Loucy (cell line): ENCODE data around the gene PHTF1.

Source experiments
- H2AFZ ChIP-seq: fragments of 200-600 bp; sonication (generic); 2 replicates; pipeline ENCODE4 v1.6.0; 2016; ENCODE audit warnings: antibody characterized with exemption, mild to moderate bottlenecking, low read length, moderate library complexity
- H3F3A ChIP-seq: fragments of 200-600 bp; 2 replicates; pipeline ENCODE4 v1.6.0; 2016; ENCODE audit warnings: antibody characterized with exemption, low read depth, mild to moderate bottlenecking
- H3K27me3 ChIP-seq: fragments of 200-600 bp; sonication (generic); 2 replicates; pipeline ENCODE4 v1.6.1; 2014; ENCODE audit warnings: low read length, mild to moderate bottlenecking; ENCODE audit not compliant: insufficient read depth, poor library complexity, severe bottlenecking
- H3K36me3 ChIP-seq: fragments of 200-600 bp; sonication (generic); 2 replicates; pipeline ENCODE4 v1.6.1; 2016; ENCODE audit warnings: low read length; ENCODE audit not compliant: insufficient read depth
- H3K4me1 ChIP-seq: fragments of 200-600 bp; sonication (generic); 2 replicates; pipeline ENCODE4 v1.5.1; 2014; ENCODE audit warnings: low read length, mild to moderate bottlenecking; ENCODE audit not compliant: insufficient read depth, poor library complexity, severe bottlenecking
- H3K4me2 ChIP-seq: fragments of 200-600 bp; sonication (generic); 2 replicates; pipeline ENCODE4 v1.6.0; 2014; ENCODE audit warnings: antibody characterized with exemption, low read length, low read depth, mild to moderate bottlenecking; ENCODE audit not compliant: poor library complexity, severe bottlenecking
- H3K4me3 ChIP-seq: fragments of 200-600 bp; sonication (generic); 2 replicates; pipeline ENCODE4 v1.5.1; 2014; ENCODE audit warnings: low read length, mild to moderate bottlenecking, mixed read lengths; ENCODE audit not compliant: poor library complexity, severe bottlenecking
- H3K79me2 ChIP-seq: fragments of 200-600 bp; sonication (generic); 2 replicates; pipeline ENCODE4 v1.6.1; 2014; ENCODE audit warnings: low read length; ENCODE audit not compliant: insufficient read depth
- H3K9ac ChIP-seq: fragments of 200-600 bp; sonication (generic); 2 replicates; pipeline ENCODE4 v1.6.0; 2014; ENCODE audit warnings: mild to moderate bottlenecking, low read depth, low read length, moderate library complexity; ENCODE audit not compliant: poor library complexity, severe bottlenecking
- H3K9me2 ChIP-seq: fragments of 200-600 bp; sonication (generic); replicated peaks from 2 replicates; pipeline ENCODE4 v1.6.1; 2016; ENCODE audit warnings: low read depth, low read length, mixed read lengths
- H3K9me3 ChIP-seq: fragments of 200-600 bp; sonication (generic); 2 replicates; pipeline ENCODE4 v1.6.1; 2014; ENCODE audit warnings: mild to moderate bottlenecking, antibody characterized with exemption, low read length, low read depth; ENCODE audit not compliant: insufficient read depth
- H4K20me1 ChIP-seq: fragments of 200-600 bp; sonication (generic); 2 replicates; pipeline ENCODE4 v1.6.0; 2014; ENCODE audit warnings: antibody characterized with exemption, low read length, mild to moderate bottlenecking; ENCODE audit not compliant: insufficient read depth, poor library complexity, severe bottlenecking
- EZH2phosphoT487 ChIP-seq: fragments of 200-600 bp; IDR thresholded peaks from 2 replicates; pipeline ENCODE4 v1.6.1; 2018; ENCODE audit warnings: antibody characterized with exemption, mild to moderate bottlenecking, moderate library complexity, borderline replicate concordance
- TF ChIP-seq, protein P1 (sequence below): fragments of 200-600 bp; sonication (generic); conservative IDR thresholded peaks from 2 replicates; pipeline ENCODE4 v1.5.1; 2014; ENCODE audit warnings: mild to moderate bottlenecking, antibody characterized with exemption, low read length

The PHTF1 gene

GRCh38 chr1:113692824-113693431, 66.4 kb downstream of the PHTF1 start:
- no peaks in the 10 kb centered on the region for H3K79me2 ChIP-seq
- no peaks in the 10 kb centered on the region for H4K20me1 ChIP-seq
- H2AFZ ChIP-seq = no peak overlapping the region
- no peak for TF ChIP-seq EZH2phosphoT487
- TF ChIP-seq, protein P1, sequence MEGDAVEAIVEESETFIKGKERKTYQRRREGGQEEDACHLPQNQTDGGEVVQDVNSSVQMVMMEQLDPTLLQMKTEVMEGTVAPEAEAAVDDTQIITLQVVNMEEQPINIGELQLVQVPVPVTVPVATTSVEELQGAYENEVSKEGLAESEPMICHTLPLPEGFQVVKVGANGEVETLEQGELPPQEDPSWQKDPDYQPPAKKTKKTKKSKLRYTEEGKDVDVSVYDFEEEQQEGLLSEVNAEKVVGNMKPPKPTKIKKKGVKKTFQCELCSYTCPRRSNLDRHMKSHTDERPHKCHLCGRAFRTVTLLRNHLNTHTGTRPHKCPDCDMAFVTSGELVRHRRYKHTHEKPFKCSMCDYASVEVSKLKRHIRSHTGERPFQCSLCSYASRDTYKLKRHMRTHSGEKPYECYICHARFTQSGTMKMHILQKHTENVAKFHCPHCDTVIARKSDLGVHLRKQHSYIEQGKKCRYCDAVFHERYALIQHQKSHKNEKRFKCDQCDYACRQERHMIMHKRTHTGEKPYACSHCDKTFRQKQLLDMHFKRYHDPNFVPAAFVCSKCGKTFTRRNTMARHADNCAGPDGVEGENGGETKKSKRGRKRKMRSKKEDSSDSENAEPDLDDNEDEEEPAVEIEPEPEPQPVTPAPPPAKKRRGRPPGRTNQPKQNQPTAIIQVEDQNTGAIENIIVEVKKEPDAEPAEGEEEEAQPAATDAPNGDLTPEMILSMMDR = no peak
- peaks cover 17% of the 10 kb centered on the region for H3K36me3 ChIP-seq
- no peaks in the 10 kb centered on the region for H3F3A ChIP-seq
- no peak overlapping the region for H3K4me2 ChIP-seq
- no peaks in the 10 kb centered on the region for H3K9me2 ChIP-seq
- H3K27me3 ChIP-seq = no peaks in the 10 kb centered on the region
- H3K9me3 ChIP-seq = peaks cover 10% of the 10 kb centered on the region; the same call in 1 of the 2 replicates
- H3K9ac ChIP-seq = no peak overlapping the region
- no peak overlapping the region for H3K4me3 ChIP-seq
- H3K4me1 ChIP-seq = no peaks in the 10 kb centered on the region

GRCh38 chr1:113692342-113692741, 66.9 kb downstream of the PHTF1 start:
- Histone ChIP-seq H3F3A (no peaks in the 10 kb centered on the region), H3K9me2 (no peaks in the 10 kb centered on the region), H3K4me3 (no peak overlapping the region), H3K4me1 (no peaks in the 10 kb centered on the region), H3K79me2 (no peaks in the 10 kb centered on the region), H2AFZ (no peak overlapping the region), H3K9ac (no peak overlapping the region), H3K9me3 (peaks cover 10% of the 10 kb centered on the region; the same call in 1 of the 2 replicates), H3K36me3 (peaks cover 14% of the 10 kb centered on the region), H4K20me1 (no peaks in the 10 kb centered on the region), H3K27me3 (no peaks in the 10 kb centered on the region), H3K4me2 (no peak overlapping the region)
- TF ChIP-seq, protein P1 = no peak
- no peak for TF ChIP-seq EZH2phosphoT487

DNA sequence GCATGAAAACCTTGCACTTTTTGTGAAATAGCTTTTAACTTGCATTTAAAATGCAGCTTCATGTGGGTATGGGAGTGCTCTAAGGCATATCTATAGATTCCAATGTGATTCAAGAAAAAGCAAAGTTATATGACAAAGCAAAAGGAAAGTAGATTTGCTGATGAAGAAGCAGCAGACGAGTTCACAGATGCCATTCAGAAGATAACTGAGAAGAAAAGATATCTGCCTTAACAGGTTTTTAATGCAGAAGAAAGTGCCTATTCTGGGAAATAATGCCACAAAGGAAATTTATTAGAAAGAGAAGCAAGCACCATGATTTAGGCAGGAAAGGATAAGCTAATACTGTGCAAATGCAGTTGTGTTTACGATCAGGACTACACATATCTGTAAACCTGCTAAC, 68.1 kb downstream of the PHTF1 start:
- Histone ChIP-seq H4K20me1 (no peaks in the 10 kb centered on the region), H3F3A (no peaks in the 10 kb centered on the region), H3K79me2 (no peaks in the 10 kb centered on the region), H3K4me2 (no peak overlapping the region), H3K9ac (no peak overlapping the region), H3K4me3 (no peak overlapping the region), H3K4me1 (no peaks in the 10 kb centered on the region), H3K9me3 (peaks cover 10% of the 10 kb centered on the region; the same call in 1 of the 2 replicates), H2AFZ (no peak overlapping the region), H3K9me2 (no peaks in the 10 kb centered on the region), H3K27me3 (no peaks in the 10 kb centered on the region), H3K36me3 (peaks cover 5% of the 10 kb centered on the region; the same call in 1 of the 2 replicates)
- TF ChIP-seq, protein P1 = no peak
- TF ChIP-seq EZH2phosphoT487 = no peak
